Measurements from ENCODE around the gene VWA5B1.

GRCh38 chr1:20373764-20374163, 83.1 kb downstream of the VWA5B1 start:
- TF ChIP-seq CTCF (conservative IDR thresholded peaks at IDR 0.05), result no peak
- no peak for TF ChIP-seq ZFX (IDR thresholded peaks at IDR 0.05)
